GM12892 (cell line): ENCODE results near the gene GDPGP1.
A peak's percentile ranks its signal among the peaks of the same experiment; 100 is the strongest.

Source experiments
- DNase-seq: peaks from one replicate; pipeline ENCODE4 v3.0.0; 2011; ENCODE audit not compliant: insufficient read length
- FAIRE-seq: peaks from 2 replicates; lab custom pipeline; 2011; peaks lifted over from hg19 to GRCh38; lab: Jason Lieb, UNC
- POLR2A ChIP-seq: IDR thresholded peaks from 2 replicates; pipeline ENCODE4 v1.6.1; 2011; ENCODE audit warnings: low read depth, low read length, control low read depth
- POLR2AphosphoS5 ChIP-seq: IDR thresholded peaks from 2 replicates; pipeline ENCODE4 v1.6.1; 2011; ENCODE audit warnings: low read depth, low read length, control low read depth
- TAF1 ChIP-seq: IDR thresholded peaks from 2 replicates; pipeline ENCODE4 v1.6.1; 2011; ENCODE audit warnings: low read depth, mild to moderate bottlenecking, control low read depth, low read length, borderline replicate concordance

GDPGP1 gene

GRCh38 chr15:90231028-90232017 is 2.7 kb upstream of the GDPGP1 start:
- no peak for FAIRE-seq
- TF ChIP-seq POLR2A = peak; percentile 57; the same call in 1 of the 2 replicates
- TF ChIP-seq TAF1 = peak; percentile 11; the same call in 1 of the 2 replicates
- TF ChIP-seq POLR2AphosphoS5 = peak; percentile 39; the same call in 1 of the 2 replicates
- peak; percentile 57 for DNase-seq

GRCh38 chr15:90232196-90232595 is 1.8 kb upstream of the GDPGP1 start:
- FAIRE-seq (no peak), DNase-seq (no peak)

DNA sequence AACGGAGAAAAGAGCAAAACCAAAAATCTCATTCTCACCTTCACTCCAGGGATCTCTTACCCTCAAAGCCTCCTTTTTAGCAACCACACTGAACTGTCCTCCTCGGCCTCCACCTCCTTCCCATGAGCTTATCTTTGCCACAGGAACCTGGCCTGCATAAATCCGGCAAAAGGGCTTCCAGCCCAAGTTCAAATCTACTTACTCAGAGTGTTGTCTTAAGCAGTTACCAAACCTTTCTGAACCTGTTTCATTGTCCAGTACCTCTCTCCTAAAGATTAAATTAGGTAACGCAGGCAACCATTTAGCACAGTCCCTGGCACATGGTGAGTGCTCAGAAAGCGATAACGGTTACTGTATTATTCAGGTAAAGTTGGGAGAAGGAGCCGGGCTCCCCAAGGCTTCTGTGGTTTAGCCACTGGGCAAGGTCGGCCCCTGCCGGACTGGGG is 1.0 kb upstream of the GDPGP1 start:
- DNase-seq = no peak
- no peak for FAIRE-seq

More at GRCh38 chr15:90232196-90232595, 1.8 kb upstream of the GDPGP1 start:
- TF ChIP-seq POLR2A (no peak), POLR2AphosphoS5 (no peak), TAF1 (no peak)

GRCh38 chr15:90233387-90234095 is 468 bp upstream of the GDPGP1 start, which contains the start of gene CIB1:
TSS of gene CIB1 (minus strand) at chr15:90233941. CDS start at chr15:90233885, 56 bp downstream.
- peak; percentile 96 for DNase-seq
- FAIRE-seq = peak; percentile 46
- TF ChIP-seq TAF1 = no peak
- TF ChIP-seq POLR2AphosphoS5 = peak; percentile 40
- TF ChIP-seq POLR2A = peak; percentile 71; the same call in 1 of the 2 replicates

More for the DNA sequence above, 1.0 kb upstream of the GDPGP1 start:
- TF ChIP-seq POLR2A = no peak
- no peak for TF ChIP-seq POLR2AphosphoS5
- no peak for TF ChIP-seq TAF1

DNA sequence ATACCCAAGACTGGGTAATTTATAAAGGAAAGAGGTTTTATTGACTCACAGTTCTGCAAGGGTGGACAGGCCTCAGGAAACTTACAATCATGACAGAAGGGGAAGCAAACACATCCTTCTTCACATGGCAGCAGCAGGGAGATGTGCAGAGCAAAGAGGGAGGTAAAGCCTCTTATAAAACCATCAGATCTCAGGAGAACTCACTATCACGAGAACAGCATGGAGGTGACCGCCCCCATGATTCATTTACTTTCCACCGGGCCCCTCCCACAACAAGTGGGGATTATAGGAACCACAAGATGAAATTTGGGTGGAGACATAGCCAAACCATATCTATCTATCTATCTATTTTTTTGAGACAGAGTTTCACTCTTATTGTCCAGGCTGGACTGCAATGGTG is 5.4 kb downstream of the GDPGP1 start:
- DNase-seq (no peak), FAIRE-seq (no peak)
- TF ChIP-seq POLR2AphosphoS5 (no peak), TAF1 (no peak), POLR2A (no peak)

DNA sequence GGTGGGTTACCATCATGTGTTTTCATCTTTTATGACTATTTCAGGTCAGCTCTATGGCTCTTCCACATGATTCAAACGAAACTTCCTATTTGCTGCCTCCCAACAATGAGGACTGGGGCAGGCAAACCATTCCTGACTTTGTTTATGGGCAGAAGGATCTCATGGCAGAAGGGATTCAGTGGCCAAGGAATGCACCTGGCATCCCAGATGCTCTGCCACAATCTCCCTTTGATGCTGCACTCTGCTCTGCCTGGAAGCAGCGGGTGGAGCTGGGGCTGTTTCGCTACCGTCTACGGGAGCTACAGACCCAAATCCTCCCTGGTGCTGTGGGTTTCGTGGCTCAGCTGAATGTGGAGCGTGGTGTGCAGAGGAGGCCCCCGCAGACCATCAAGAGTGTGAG is 6.8 kb downstream of the GDPGP1 start:
- no peak for FAIRE-seq
- no peak for DNase-seq
- no peak for TF ChIP-seq POLR2AphosphoS5
- no peak for TF ChIP-seq POLR2A
- no peak for TF ChIP-seq TAF1

GRCh38 chr15:90241343-90242192 is 7.6 kb downstream of the GDPGP1 start:
- DNase-seq (no peak), FAIRE-seq (no peak)
- TF ChIP-seq POLR2A = no peak
- TF ChIP-seq POLR2AphosphoS5 = no peak
- TF ChIP-seq TAF1 = no peak

- TF ChIP-seq POLR2AphosphoS5 = no peak
- no peak for TF ChIP-seq TAF1
- no peak for TF ChIP-seq POLR2A
- no peak for FAIRE-seq
- no peak for DNase-seq
Observed at GRCh38 chr15:90243943-90244639, 10.1 kb downstream of the GDPGP1 start.

- FAIRE-seq = no peak
- DNase-seq = no peak
- no peak for TF ChIP-seq TAF1
- TF ChIP-seq POLR2A = no peak
- TF ChIP-seq POLR2AphosphoS5 = no peak
Observed at GRCh38 chr15:90248789-90249202, 14.8 kb downstream of the GDPGP1 start.
